ENCODE data around the gene DCP1A.

- TF ChIP-seq TAF15 (IDR thresholded peaks at IDR 0.05; ENCODE audit: low read depth, low read length) (no peak), EZH2 (IDR thresholded peaks at IDR 0.05; ENCODE audit: borderline replicate concordance, low read depth, low read length) (no peak), REST (IDR thresholded peaks at IDR 0.05; ENCODE audit: borderline replicate concordance) (no peak), REST (CRISPR knock-in tag; IDR thresholded peaks at IDR 0.05; ENCODE audit: low read depth) (0 out of 2 replicates have a peak, but pooled peaks have one; percentile 24), PREB (CRISPR knock-in tag; IDR thresholded peaks at IDR 0.05) (no peak), CTCF (IDR thresholded peaks at IDR 0.05 in 2 of 3, conservative IDR thresholded peaks at IDR 0.05 in 1 of 3; ENCODE audit: insufficient read depth in 2 of 3, low read depth in 1 of 3, low read length in 3 of 3) (no peak)
Measured at GRCh38 chr3:53236112-53236841, 111.1 kb downstream of the DCP1A start.

All from K562 (cell line).